GM21367 (cell line): ENCODE measurements around the gene CCDC61.

ENCODE experiments used
- ATAC-seq: cut with Tn5 transposase; IDR thresholded peaks from one replicate; pipeline ENCODE4 v1.9.1; 2021; ENCODE audit not compliant: unreplicated experiment

The CCDC61 gene

DNA sequence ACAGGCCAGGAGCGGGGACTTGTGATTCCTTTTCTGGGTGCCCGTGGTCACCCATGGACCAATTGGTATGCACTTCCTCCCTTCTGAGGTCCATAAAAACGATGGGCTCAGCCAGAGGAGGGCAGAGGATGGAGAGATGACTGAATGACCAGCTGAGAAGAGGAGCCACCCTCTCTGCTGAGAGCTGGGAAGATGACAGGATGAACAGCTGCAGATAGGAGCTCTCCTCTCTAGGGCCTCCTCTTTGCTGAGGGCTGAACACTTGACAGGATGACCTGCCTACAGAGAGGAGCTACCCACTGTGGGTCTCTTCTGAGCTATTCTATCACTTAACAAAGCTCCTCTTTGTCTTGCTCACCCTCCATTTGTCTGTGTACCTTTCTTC lies 41.5 kb downstream of the CCDC61 start:
- no peak for ATAC-seq

DNA sequence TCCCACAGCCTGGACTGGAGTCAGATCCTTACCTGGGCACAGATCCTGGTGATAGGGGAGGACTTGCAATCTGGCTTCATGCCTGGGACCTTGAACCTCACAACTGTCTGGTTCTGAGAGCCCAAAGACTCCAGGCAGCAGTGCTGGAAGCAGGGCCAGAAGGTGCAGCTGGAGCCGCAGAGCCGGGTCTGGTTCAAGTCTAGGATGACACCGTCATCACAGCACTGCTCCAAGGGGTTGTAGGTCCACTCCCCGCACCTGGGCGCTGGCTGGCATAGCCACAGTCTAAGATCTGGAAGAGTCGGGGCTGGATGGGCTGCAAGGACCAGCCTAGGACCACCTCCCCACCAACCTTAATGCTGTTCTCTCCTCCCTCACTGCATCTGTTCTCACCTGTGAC lies 44.9 kb downstream of the CCDC61 start:
- ATAC-seq: no peak

DNA sequence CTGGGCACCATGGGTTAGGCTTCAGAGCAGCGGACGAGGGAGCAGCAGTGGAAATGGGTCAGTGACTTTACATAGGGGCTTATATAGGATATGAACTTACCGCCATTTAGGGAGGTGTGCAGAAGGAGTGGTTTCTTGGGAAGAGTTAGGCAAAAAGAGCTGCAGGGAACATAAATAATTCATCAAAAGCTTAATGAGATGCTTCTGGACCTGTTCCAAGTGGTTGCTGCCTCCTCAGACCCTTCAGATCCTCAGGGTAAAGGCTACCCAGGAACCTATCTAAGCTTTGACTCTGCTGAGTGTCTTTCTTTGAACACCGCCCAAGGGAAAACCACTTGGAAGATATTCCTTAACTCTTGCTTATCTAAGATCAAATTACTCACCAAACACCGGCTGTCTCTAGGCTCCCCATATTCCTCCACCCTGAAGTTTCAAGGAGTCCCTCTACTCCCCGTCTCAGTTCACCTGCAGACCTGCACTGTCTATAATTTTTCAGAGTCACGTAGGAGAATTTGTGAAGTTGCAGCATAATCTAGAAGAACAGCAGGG lies 45.8 kb downstream of the CCDC61 start, which contains the start of gene IGFL4:
IGFL4 (minus strand) TSS at position 51 of the 549 bp plus-strand sequence; CDS start at position 11, 40 bp downstream.
- no peak for ATAC-seq

GRCh38 chr19:46042252-46042883 lies 47.1 kb downstream of the CCDC61 start:
- no peak for ATAC-seq

GRCh38 chr19:46043519-46043918 lies 48.3 kb downstream of the CCDC61 start:
- no peak for ATAC-seq

DNA sequence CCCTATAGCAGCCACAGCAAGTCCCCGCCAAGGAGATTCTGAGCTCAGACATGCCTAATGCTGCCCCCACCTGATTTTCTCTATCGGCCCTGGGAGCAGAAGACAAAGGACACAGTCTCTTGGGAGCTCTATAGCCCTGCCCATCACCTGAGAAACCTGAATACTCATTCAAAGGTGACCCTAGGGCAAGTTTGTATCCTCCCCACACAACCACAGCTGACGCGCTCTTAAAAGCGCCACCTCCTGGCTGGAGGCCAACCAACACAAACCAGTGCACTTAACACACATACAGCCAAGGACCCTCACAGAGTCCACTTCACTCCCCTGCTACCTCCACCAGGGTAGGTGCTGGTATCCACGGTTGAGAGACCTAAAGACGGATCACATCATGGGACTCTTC lies 54.3 kb downstream of the CCDC61 start:
- ATAC-seq: no peak

- ATAC-seq: no peak
Measured at GRCh38 chr19:46052896-46053295, 57.6 kb downstream of the CCDC61 start.

DNA sequence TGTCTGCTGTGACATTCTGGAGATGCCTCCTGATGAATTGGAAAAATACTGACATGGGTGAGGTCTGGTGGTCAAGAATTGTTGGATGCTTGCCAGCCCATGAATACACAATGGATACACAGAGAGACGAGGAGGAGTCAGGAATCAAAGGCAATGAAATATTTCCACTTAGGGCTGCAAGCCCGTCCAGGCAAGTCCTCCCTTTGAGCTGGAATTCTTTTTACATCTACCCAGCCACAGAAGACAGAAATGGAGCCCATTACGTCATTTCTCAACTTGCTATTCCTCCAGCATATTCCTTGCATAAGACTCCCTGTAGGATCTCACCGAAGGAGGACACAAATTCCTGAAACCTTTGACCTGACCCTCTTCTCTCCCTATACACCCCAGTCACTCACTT lies 61.3 kb downstream of the CCDC61 start:
- ATAC-seq: no peak

DNA sequence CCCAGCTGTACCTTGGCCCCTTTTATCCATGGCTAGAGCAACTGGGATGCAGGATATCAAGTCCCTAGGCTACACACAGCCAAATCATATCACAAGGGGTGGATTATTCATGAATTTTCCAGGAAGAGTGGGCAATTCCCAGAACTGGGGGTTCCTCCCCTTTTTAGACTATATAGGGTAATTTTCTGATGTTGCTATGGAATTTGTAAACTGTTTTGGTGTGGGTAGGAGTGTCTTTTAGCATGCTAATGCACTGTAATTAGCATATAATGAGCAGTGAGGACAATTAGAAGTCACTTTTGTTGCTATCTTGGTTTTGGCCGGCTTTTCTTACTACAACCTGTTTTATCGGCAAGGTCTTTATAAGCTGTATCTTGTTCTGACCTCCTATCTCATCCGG lies 63.5 kb downstream of the CCDC61 start:
- no peak for ATAC-seq

DNA sequence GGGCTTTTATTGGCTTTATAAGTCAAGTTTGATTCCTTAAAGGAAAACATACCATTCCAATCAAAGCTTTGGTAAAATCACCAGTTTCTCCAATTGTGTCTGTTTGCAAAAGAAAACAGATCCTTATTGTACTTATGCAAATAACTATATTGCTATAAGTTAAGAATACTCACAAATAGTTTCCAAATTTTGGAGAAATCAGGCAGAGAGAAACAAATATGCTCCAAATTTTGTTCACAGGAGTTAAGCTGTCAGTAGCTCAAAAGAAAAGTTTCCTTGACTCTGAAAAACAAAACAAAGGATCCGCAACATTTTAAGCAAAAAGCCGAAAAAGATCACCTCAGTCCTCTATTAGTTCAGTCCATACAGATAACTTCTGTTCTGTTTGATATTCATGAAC lies 64.7 kb downstream of the CCDC61 start:
- no peak for ATAC-seq

DNA sequence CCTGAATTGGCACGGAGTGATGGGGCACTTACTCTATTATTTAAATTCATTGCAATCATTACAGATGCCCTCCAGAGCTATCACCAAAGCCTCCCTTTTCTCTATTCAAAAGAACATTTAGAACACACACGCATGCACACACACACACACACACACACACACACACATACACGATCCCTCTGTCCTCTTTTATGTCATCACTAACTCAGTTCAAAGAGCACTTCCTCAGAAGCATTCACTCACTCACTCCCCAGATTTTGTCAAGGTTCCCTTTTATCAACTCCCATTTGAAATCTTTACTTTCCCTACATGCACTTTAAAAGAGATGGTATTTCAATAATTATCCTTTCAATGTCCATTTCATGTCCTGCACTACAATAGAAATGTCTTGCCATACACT lies 67.9 kb downstream of the CCDC61 start:
- ATAC-seq: no peak

DNA sequence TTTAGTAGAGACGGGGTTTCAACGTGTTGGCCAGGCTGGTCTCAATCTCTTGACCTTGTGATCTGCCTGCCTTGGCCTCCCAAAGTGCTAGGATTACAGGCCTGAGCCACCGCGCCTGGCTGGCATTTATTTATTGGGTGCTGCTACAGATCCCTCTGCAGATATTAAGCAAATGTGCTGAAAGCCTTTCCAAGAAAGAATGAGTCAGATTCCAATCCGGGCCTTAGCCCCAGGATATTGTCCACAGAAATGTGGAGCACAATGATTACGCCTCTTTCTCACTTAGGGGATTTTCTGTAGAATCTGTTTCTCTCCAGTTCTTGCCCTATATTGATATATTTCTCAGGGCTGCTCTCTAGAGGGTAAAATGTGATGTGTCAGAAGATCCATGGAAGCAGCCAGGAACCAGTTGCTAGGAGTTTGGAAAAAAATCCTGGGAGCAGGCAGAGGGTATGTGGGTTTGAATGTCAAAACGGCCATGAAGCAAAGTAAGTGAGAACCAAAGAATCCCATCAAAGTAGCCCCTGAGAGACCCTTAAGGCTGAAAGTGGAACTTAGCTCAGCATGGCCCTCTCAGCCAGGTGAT lies 70.3 kb downstream of the CCDC61 start:
- no peak for ATAC-seq

- ATAC-seq: no peak
Measured at GRCh38 chr19:46066471-46066870, 71.2 kb downstream of the CCDC61 start.

DNA sequence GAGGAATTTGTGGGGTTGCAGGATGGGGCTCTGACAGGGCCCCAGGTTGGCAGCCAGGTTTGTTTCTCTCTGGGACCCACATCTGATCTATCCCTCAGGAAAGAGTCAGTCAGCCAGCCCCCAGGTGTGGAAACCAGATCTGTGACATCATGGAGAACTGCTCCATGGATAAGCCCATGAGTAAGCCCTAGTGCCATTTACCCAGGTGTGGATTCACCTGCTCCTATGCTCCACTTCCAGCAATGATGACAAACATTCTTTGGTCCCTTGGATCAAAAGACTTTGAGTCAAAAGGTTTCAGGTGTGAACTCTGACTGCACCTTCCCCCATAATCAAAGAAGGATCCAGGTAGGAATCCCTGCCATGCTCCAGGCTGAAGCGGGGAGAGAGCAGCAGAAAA lies 72.4 kb downstream of the CCDC61 start:
- ATAC-seq: no peak
